Inflammatory macrophage treated with lipopolysaccharide for 4 hours (primary cell): ENCODE measurements around the gene CPN1.
"Not testable (repeated sequence)": the region's sequence is repeated elsewhere in the genome, so short reads cannot be mapped to it uniquely, and the experiment has no call there.

ENCODE experiments used
- DNase-seq: peaks from one replicate; pipeline ENCODE4 v3.0.0-alpha.2; 2020

Gene CPN1

DNA sequence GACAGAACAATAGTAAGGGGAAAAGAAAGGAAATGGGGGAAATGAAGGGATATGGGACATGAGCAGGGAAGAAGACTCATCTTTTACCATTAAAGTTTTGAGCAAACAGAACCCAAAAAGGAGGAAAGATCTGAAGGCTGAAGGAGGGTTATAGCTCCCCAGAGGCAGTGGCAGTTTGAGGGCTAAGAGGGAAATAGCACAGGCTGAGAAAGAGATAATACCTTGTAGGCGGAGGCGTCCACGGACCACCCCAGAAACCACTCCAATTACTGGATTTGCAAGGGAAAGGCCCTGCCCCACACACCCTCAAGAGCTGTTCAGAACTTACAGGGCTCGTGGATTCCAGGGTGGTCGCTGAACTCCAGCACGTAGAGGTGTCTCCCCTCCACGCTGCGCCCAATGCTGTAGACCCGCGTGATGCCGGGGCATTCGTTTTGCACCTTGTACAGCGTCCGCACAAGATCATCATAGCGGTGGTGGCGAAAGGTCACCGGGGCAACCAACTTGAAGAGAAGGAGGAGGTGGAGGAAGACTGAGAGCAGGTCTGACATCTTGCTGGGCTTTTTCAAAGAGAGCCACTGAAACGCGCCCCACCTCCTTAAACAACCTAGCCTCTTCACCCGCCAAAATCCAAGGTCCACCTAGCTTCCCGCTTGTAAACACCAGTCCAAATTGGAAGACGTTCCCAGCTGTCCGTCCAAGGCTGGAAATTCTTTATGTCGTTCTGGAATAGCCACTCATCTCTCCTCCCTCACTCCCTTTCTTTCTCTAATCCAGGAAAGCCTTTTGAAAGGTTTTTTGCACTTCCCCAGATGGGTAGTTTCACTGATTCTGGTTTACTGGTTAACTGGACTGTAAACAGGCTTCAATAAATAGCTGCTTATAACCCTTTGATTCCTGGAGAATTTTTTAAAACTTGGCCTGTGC lies at the start of gene CPN1:
TSS of gene CPN1 (minus strand) at position 795 of the 927 bp plus-strand sequence. CDS start at position 551, 244 bp downstream.
- no peak for DNase-seq

DNA sequence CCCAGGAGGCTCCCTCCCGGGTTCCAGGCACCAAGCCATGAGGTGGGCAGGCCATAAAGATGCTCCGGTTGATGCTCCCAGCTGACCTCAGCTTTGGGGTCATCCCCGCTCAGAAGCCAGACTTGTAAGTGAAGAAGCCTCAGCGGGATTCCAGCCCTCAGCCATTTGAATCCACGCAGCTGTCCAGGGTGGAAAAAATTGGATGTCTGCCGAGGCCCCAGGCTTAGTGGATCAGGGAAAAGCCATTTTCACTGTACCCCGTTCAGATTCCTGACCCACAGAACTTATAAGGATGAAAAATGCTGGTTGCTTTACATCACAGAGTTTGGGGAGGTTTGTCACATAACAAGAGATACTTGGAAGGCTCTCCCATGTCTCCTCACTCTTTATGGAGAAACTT lies 49.2 kb upstream of the CPN1 start:
- no peak for DNase-seq

DNA sequence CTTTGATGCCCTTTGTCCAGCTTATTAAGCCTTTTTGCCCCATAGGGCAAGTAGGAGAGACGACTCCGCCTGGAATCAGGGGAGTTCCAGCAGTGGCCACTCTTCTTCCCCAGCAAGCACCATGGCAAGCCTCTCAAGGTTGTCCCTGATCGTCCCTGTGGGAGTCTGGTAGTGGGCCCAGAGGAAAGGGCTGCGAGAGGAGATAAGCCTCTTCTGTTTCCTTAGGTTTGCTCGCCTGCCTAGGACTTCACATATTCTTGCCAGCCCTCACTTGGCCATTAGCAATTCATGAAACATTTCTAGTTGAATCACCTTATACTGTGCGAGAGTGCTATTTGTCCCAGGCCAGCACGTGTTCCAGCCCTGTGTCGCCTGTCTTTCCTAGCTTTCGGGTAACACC lies 47.8 kb upstream of the CPN1 start:
- no peak for DNase-seq

DNA sequence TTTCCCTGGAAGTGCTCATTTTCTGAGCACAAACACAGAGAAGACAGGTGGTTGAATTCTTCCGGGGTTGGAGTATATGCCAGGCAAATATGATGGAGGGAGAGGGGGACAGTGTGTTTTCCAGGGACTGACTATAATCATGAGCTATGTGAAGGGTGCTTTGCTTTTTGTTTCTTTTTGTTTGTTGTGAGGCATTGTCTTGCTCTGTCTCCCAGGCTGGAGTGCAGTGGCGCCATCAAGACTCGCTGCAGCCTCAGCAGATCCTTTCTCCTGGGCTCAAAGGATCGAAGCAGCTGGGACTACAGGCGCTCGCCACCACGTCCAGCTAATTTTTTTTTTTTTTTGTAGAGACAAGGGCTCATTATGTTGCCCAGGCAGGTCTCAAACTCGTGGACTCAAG lies 47.3 kb upstream of the CPN1 start:
- DNase-seq, result no peak

DNA sequence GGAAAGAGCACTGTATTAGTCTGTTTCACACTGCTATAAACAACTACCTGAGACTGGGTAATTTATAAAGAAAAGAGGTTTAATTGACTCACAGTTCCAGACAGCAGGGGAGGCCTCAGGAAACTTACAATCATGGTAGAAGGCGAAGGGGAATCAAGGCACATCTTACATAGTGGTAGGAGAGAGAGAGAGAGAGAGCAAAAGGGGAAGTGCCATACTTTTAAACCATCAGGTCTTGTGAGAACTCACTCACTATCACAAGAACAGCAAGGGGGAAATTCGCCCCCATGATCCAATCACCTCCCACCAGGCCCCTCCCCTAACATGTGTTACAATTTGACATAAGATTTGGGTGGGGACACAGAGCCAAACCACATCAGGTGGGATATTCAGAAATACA lies 43.7 kb upstream of the CPN1 start:
- not testable (repeated sequence) for DNase-seq

DNA sequence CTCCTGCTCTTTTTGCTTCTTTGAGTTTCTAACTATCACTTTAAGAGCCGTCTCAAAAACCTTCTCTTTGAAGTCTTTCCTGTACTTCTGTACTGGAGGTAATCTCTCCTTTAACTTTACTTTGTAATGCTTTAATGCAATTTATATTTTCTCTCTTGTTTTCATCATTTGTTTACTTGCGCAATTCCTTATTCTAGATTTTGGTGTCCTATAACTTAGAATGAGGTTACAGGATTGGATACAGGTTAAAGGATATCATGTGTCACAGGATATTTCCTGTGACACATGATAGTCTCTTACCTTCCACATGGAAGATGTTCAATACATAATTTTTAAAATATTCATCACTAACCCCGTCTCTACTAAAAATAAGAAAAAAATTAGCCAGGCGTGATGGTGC lies 42.4 kb upstream of the CPN1 start:
- no peak for DNase-seq

DNA sequence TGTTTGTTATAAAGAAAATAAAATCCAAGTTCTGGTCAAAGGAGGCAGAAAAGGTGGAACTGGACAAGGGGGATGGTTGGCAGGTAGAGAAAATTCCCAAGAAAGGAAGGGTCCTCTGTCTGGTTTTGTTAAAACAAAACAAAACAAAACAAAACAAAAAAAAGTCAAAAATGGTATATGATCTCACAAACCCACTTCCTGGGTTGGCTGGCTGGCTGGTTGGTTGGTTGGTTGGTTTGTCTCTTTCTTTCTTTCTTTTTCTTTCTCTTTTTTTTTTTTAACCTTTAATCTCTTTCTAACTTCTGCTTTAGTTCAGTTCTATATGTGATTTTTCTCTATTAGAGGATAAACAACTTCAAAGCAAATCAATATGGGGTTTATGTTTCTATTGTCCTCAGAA lies 41.1 kb upstream of the CPN1 start:
- DNase-seq, result no peak

DNA sequence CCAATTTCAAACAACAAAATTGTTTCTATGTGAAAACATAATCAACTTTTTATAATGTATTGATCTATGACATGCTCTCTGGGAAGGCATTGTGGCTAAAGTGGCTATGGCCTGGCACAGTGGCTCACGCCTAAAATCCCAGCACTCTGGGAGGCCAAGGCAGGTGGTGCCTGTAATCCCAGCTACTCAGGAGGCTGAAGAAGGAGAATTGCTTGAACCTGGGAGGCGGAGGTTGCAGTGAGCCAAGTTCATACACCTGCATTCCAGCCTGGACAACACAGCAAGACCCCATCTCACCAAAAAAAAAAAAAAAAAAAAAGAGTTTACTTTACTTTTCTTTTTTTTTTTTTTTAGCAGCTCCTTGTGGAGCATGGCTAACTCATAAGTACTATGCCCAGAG lies 38.9 kb upstream of the CPN1 start:
- no peak for DNase-seq

DNA sequence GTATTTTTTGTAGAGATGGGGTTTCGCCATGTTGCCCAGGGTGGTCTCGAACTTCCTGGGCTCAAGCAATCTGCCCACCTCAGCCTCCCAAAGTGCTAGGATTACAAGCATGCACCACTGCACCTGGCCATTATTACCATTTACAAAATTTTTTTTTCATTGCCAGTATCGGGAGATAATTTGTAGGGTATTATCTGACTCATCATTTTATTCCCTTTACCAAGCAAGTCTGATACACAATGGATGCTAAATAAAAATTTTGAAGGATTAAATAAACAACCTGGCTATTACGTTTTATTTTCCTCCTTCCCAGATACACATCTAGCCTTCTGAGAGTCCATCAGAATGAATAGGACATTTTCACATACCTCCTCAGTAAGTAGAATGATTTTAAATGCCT lies 38.1 kb upstream of the CPN1 start:
- DNase-seq, result no peak

DNA sequence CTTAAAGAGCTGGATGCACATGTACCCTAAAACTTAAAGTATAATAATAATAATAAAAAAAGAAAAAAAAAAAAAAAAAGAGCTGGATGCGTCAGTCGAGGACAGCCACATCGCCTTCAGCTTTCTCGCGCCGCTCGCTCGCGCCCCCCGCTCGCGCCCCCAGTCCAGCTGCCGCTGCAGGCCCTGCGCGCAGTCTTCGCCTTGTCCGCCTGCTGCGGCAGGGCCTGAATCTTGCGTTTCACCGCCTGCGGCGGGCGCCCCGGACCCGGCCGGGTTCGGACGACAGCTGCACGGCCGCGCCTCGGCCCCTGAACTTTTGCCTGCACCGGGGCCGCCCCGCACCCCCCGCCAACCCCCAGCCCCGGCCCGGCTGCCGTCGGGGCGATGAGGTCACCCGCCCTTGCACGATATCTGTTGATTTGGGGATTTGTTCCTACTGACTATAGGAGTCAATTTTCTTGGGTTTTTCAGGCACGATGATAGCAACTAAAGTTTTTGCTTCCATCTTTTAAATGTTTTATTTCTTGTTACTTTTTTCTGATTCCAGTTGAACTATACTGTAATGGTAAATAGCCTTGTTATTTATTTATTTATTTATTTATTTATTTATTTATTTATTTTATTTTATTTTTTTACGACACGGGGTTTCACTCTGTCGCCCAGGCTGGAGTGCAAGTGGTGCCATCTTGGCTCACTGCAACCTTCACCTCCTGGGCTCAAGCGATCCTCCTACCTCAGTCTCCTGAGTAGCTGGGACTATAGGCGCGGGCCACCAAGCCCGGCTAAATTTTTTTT lies 33.5 kb upstream of the CPN1 start:
- no peak for DNase-seq

DNA sequence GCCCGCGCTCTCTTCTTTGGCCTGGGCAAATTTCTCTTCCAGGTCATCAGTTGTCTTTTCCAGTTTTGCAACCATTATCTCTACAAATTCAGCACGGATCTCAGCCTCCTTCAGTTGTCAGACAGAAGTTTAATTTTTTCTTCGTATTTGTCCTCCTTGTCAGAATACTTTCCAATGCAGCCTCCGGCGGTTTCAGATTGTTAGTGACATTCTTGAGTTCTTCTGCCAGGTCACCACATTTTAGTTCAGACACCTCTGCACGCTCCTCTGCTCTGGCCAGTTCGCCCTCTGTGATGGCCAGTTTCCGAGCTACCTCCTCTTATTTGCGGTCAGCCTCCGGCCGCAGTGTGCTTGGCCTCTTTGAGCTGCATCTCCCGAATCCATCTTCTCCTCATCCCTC lies 32.8 kb upstream of the CPN1 start:
- DNase-seq, result no peak

DNA sequence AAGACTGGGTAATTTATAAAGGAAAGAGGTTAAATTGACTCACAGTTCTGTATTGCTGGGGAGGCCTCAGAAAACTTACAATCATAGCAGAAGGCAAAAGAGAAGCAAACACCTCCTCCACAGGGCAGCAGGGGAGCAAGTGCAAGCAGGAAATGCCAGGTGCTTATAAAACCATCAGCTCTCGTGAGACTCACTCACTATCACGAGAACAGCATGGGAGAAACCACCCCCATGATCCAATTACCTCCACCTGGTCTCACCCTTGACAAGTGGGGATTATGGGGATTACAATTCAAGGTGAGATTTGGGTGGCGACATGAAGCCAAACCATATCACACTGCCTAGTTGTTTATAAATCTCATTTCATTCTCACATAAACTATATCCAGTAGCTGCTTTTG lies 28.0 kb upstream of the CPN1 start:
- no peak for DNase-seq

DNA sequence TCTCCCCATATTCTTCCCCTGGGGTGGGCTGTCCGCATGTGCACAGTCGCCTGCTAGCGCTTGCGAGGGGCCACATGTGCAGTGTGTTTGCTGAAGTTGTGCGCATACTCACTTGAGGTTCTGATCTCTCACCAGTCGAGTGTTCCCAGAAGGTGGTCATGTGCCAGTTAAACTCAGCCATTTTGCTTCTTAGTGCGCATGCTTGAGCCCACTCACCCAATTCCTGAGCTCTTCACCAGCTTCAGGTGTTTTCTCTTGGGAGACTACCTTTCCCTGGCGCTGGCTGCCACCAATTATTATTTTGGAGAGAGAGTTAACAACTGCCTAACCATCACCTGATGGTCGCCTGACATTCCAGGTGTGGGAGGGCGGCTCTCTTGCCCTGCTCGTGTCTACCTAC lies 25.2 kb upstream of the CPN1 start:
- DNase-seq, result no peak

DNA sequence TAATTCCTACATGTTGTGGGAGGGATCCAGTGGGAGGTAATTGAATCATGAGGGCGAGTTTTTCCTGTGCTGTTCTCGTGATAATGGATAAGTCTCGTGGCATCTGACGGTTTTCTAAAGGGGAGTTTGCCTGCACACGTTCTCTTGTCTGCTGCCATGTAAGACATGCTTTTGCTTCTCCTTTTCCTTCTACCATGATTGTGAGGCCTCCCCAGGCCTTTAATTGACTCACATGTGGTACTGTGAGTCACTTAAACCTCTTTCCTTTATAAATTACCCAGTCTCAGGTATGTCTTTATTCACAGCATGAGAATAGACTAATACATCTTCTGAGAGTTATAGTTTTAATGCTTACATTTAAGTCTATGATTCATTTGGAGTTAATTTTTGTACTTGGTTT lies 22.6 kb upstream of the CPN1 start:
- DNase-seq, result no peak

DNA sequence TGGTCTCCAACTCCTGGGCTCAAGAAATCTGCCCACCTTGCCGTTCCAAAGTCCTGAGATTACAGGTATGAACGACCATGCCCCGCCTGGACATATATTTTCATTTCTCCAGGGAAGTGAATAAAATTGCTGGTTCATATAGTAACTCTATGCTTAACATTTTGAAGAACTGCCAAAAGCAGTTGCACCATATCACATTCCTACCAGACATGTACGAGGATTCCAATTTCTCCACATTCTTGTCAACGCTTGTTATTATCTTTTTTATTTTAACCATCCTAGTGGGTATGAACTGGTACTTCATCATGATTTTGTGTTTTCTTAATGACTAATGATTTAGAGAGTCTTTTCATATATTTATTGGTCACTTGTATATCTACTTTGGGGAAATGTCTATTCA lies 21.9 kb upstream of the CPN1 start:
- DNase-seq, result no peak

DNA sequence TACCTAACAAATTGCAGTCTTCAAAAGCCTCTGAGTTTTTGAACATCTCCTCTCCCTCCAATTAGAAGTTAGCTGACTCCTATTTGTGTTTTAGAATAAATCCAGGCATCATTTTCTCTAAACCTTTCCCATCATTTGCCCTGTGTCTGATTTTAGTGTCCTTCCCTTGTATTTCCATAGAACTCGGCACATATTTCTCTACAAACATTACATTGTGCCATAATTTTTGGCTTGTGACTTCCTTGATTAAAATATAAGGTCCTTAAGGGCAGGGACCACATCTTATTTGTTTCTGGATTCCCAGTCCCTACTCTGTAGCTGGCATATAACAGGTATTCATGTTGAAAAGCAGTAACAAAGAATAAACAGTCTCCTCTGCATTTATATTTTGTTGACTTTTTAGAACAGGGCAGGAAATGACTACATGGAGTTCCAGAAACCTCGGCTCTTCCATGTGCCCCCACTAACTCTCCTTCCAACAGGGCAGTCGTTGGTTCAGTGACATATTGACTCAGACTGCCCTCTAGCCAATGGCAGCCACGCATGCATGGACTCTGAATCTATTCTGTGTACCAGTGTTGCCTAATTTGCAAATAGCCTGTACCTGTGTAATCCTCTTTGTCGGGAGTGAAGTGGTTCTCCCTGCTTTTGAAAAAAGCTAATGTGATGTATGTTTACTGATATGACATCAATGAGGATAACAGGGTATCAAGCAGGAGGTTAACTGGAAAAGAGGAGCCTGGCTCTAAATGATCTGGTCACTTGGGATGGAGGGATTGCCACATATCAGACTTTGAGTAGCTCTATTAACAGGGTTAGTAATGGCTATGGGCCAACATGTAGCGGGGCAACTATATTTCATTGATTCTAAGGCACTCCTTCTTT lies 19.8 kb upstream of the CPN1 start:
- no peak for DNase-seq

DNA sequence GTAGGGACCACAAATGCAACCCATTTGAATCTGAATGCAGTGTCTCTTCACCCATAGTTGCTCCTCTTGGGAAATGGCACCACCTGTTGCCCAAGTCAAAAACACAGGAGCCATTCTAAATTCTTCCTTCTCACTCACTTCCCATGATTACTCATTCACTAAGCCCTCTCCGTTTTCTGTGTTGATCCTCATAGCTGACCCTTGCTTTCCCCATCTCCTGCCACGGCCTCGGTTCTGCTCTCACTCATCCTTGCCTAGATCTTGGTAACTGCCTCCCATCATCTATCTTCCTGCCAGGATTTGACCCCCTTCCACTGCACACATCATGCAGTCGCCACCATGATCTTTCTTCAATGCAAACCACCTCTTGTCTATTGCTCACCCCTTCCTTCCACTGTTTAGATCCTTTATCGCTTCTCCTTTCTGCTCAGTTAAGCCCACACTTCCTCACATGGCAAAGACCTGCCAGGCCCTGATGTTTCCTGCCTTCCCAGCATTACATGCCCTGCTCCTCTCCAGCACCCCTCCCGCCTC lies 19.0 kb upstream of the CPN1 start:
- no peak for DNase-seq

DNA sequence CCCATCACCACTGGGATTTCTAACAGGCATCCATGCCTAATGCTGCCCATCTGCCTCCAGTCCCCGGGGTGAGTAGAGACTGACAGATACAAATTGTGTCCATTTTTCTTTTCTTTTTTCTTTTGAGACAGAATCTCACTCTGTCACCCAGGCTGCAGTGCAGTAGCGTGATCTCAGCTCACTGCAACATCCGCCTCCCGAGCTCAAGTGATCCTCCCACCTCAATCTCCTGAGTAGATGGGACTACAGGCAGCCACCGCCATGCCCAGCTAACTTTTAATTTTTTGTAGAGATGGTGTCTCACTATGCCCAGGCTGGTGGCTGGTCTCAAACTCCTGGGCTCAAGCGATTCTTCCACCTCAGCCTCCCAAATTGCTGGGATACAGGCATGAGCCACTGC lies 7.6 kb upstream of the CPN1 start:
- no peak for DNase-seq

DNA sequence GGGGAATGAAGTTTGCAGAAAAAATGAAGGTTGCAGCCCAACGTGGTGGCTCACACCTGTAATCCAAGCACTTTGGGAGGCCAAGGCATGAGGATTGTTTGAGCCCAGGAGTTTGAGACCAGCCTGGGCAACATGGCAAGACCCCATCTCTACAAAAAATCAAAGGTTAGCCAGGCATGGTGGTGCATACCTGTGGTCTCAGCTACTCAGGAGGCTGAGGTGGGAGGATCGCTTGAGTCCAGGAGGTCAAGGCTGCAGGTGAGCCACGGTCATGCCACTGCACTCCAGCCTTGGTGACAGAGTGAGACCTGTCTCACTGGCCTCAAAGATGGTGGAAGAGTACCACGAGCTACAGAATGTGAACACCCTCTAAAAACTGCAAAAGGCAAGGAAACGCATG lies 5.0 kb upstream of the CPN1 start:
- not testable (repeated sequence) for DNase-seq

DNA sequence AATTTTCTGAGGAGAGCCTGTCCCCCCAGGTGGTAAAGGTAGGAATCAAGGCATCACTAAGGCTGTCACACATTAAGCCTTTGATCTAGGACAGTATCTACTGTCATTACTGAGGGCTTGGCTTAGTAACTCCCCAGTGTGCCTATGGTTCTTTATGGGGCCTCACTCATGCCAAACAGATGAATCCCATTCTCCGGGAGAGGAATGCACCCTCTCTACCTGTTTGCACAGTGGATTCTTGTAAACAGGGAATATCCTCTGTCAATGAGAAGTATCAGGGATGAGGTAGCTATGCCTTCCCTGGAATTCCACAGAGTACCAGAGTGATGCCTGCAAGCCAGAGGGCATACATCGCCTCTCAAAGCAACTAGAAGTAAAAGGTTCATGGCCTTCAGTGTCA lies 3.9 kb upstream of the CPN1 start:
- no peak for DNase-seq

DNA sequence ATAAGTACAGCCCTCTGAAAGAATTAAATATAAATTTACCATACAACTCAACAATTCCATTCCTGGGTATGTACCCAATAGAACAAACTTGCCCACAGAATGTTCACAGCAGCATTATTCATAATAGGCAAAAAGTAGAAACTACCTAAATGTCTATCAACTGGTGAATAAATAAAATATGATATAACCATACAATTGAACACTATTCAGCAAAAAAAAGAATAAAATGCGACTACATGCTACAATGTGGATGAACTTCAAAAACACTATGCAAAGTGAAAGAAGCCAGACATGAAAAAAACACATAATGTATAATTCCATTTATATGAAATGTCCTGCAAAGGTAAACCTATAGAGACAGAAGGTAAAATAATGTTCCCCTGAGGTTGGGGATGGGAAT lies 2.0 kb upstream of the CPN1 start:
- no peak for DNase-seq

DNA sequence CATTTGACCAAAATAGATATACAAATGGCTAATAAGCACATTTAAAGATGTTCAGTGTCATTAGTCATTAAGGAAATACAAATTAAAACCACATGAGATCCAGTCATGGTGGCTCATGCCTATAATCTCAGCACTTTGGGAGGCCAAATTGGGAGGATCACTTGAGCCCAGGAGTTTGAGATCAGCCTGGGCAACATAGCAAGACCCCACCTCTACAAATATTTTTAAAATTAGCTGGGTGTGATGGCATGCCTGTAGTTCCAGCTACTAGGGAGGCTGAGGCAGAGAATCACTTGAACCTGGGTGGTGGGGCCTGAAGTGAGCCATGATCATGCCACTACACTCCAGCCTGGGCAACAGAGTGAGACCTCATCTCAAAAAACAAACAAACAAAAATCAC lies 607 bp upstream of the CPN1 start:
- not testable (repeated sequence) for DNase-seq

DNA sequence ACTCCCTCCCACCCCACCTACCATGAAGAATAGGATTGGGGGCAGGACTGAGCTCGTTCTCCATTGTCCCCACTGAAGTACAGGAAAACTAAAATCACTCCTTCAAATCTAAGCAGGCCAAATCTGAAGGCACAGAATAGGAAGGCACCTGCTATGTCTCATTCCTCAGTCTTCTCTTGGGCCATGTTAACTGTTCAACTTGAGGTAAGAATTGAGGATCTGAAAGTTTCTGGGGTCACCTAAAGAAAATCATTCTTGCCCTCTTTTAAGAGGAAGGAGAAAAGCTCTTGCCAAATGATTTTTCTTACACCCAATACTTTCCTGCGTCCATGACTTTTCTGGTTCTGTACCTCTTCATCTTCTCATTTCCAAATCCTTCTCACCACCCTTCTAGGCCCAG lies 4.9 kb downstream of the CPN1 start:
- no peak for DNase-seq
